ENCODE measurements around the gene SVOPL. TPM values are rescaled to one million over a fixed set of nuclear protein-coding genes. Genes with fewer than 3 reads are reported as not detected.

Gene SVOPL
- total RNA-seq, 1 donor: not detected

GRCh38 chr7:138551102-138551501 is 150.1 kb downstream of the SVOPL start:
- TF ChIP-seq, protein P1, sequence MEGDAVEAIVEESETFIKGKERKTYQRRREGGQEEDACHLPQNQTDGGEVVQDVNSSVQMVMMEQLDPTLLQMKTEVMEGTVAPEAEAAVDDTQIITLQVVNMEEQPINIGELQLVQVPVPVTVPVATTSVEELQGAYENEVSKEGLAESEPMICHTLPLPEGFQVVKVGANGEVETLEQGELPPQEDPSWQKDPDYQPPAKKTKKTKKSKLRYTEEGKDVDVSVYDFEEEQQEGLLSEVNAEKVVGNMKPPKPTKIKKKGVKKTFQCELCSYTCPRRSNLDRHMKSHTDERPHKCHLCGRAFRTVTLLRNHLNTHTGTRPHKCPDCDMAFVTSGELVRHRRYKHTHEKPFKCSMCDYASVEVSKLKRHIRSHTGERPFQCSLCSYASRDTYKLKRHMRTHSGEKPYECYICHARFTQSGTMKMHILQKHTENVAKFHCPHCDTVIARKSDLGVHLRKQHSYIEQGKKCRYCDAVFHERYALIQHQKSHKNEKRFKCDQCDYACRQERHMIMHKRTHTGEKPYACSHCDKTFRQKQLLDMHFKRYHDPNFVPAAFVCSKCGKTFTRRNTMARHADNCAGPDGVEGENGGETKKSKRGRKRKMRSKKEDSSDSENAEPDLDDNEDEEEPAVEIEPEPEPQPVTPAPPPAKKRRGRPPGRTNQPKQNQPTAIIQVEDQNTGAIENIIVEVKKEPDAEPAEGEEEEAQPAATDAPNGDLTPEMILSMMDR (IDR thresholded peaks at IDR 0.05; ENCODE audit: insufficient read depth, low read depth, low read length): no peak
- no peak overlapping the region for H3K4me3 ChIP-seq (ENCODE audit: low read depth, low read length)
- no peak for DNase-seq (ENCODE audit: low read depth)

- TF ChIP-seq, protein P1 (IDR thresholded peaks at IDR 0.05; ENCODE audit: insufficient read depth, low read depth, low read length): no peak
- no peak for DNase-seq (ENCODE audit: low read depth)
- no peak overlapping the region for H3K4me3 ChIP-seq (ENCODE audit: low read depth, low read length)
These were observed 150.8 kb downstream of the SVOPL start for GRCh38 chr7:138550337-138550736.

- TF ChIP-seq, protein P1 (IDR thresholded peaks at IDR 0.05; ENCODE audit: insufficient read depth, low read depth, low read length): no peak
- H3K4me3 ChIP-seq (ENCODE audit: low read depth, low read length): no peak overlapping the region
- DNase-seq (ENCODE audit: low read depth): peak; percentile 75
These were observed 152.1 kb downstream of the SVOPL start for GRCh38 chr7:138549082-138549481.

- TF ChIP-seq, protein P1 (IDR thresholded peaks at IDR 0.05; ENCODE audit: insufficient read depth, low read depth, low read length): no peak
- no peak for DNase-seq (ENCODE audit: low read depth)
- no peak overlapping the region for H3K4me3 ChIP-seq (ENCODE audit: low read depth, low read length)
These were observed 154.3 kb downstream of the SVOPL start for GRCh38 chr7:138546829-138547228.

DNA sequence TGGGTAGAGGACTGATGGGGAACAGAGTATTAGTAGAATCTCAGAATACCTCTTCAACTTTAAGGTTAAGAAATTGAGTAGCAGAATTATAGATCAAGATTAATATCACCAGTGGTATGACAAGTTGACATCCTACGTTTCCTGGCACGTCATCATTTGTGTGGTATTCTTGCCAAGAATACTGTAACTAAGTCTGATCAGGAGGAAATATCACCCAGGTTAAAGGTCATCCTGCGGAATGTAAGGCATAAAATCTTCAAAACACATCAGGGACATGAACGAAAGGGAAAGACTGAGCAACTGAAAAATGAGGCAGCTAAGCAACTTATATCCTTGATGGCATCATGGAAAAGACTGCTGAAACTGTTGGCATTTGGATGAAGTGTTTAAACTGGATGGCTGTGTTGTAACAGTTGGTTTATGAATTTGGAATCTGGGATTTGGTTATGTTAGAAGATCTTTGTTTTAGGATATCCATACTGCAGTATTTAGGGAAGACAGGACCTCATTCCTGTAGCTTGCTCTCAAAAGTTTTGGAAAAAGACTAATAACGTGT is 155.0 kb downstream of the SVOPL start:
- H3K4me3 ChIP-seq (ENCODE audit: low read depth, low read length): no peak overlapping the region
- peak; percentile 25 for DNase-seq (ENCODE audit: low read depth)
- TF ChIP-seq, protein P1 (IDR thresholded peaks at IDR 0.05; ENCODE audit: insufficient read depth, low read depth, low read length): no peak

DNA sequence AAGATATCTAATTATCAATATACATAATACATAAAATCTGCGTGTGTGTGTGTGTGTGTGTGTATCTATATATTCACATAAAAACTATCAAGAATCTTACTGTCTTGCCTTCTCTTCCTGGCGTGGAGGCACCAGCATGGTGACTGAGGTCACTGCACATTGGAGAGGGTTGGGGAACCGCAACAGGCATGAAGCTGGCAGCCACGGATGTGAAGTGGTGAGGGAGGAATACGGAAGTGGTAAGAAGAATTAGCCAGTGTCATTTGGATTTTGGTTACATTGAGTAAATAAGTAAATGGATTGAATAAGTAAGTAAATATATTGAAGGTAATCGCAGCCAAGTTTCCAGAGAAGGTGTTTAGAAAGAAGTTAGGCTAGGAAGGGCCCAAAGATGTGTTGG is 156.0 kb downstream of the SVOPL start:
- no peak overlapping the region for H3K4me3 ChIP-seq (ENCODE audit: low read depth, low read length)
- TF ChIP-seq, protein P1 (IDR thresholded peaks at IDR 0.05; ENCODE audit: insufficient read depth, low read depth, low read length): no peak
- DNase-seq (ENCODE audit: low read depth): no peak

Small RNAs within 50 kb of the gene (small RNA-seq; reads per million reads assigned to genes)
- gene RF00561: not detected

Other genes starting within 250 kb of the SVOPL start
- gene TRIM24, start 241.1 kb downstream of the SVOPL start, total RNA-seq: 10.3 and 10.4 TPM in 2 replicates
- gene TMEM213, start 96.6 kb upstream of the SVOPL start, total RNA-seq: not detected in 2 replicates
- under 0.01 TPM in 1 of 2 replicates, not detected in the other for gene ATP6V0A4, start 96.8 kb upstream of the SVOPL start, total RNA-seq

Measured in fibroblast of villous mesenchyme (primary cell).